Measurements from ENCODE around the gene SYNRG. TPM values are rescaled to one million over a fixed set of nuclear protein-coding genes. Genes with fewer than 3 reads are reported as not detected.

SYNRG gene
- total and polyA plus RNA-seq, 9 donors, result 10.9 to 40.0 (median 31.1) TPM

DNA sequence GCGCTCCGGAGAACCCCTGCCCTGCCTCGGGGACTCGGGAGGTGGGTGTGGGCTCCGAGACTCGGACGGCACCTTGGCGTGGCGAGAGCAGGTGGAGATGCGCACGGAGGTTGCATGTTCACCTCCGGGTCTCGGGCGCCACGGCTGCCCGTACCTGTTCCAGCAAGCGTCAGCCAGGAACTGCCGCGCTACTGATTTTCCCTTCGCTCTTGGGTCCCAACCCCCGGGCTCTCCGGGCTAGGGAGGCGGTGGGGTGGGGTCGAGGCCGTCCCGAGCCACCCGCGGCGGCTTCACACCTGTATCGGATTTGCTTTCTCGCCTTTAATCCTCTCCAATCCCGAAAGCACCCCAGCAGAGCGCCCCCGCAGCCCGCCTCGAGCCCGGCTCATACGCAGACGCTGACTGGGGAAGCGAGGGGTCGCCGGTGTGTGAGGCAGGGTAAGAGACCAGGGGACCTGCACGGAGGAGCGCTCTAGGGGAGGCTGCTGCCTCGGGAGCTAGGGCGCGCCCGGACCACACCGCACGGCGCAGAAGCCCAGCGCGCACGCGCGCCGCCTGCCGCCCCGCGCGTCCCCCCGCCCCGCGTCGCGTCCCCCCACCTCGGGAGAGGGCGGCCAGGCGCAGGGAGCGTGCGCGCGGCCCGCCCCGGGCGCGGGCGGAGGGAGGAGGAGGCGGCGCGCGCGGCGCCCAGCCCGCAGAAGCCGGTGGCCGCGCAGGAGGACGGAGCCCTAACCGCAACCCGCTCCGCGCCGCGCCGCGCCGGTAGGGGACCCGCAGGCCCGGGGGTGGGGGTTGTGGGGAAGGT lies 119.8 kb downstream of the SYNRG start, which contains the start of gene DUSP14:
TSS of gene DUSP14 (plus strand) at position 695 of the 805 bp plus-strand sequence. CDS start 22,382 bp downstream, outside the sequence.
- Histone ChIP-seq H3K27ac (peak within 1 kb of the TSS; percentile 82), H3K4me3 (peak within 1 kb of the TSS; percentile 60), H3K27me3 (no peaks in the 10 kb centered on the region), H3K4me1 (ENCODE audit: insufficient read depth) (peaks cover 1% of the 10 kb centered on the region), H3K9me3 (no peaks in the 10 kb centered on the region), H3K36me3 (no peaks in the 10 kb centered on the region)
- WGBS, 3 donors, result 0% methylated on average over 42 to 97 of the region's 100 CpGs
- peak; percentile 32 for TF ChIP-seq POLR2A (IDR thresholded peaks at IDR 0.05)
- TF ChIP-seq, protein P1, sequence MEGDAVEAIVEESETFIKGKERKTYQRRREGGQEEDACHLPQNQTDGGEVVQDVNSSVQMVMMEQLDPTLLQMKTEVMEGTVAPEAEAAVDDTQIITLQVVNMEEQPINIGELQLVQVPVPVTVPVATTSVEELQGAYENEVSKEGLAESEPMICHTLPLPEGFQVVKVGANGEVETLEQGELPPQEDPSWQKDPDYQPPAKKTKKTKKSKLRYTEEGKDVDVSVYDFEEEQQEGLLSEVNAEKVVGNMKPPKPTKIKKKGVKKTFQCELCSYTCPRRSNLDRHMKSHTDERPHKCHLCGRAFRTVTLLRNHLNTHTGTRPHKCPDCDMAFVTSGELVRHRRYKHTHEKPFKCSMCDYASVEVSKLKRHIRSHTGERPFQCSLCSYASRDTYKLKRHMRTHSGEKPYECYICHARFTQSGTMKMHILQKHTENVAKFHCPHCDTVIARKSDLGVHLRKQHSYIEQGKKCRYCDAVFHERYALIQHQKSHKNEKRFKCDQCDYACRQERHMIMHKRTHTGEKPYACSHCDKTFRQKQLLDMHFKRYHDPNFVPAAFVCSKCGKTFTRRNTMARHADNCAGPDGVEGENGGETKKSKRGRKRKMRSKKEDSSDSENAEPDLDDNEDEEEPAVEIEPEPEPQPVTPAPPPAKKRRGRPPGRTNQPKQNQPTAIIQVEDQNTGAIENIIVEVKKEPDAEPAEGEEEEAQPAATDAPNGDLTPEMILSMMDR (IDR thresholded peaks at IDR 0.05), result no peak
- TF ChIP-seq EP300 (IDR thresholded peaks at IDR 0.05), result no peak
- DNase-seq, result peak; percentile 80 to 89 (median 84)
- intact Hi-C loops (cut with DNase I), result no loop called here

DNA sequence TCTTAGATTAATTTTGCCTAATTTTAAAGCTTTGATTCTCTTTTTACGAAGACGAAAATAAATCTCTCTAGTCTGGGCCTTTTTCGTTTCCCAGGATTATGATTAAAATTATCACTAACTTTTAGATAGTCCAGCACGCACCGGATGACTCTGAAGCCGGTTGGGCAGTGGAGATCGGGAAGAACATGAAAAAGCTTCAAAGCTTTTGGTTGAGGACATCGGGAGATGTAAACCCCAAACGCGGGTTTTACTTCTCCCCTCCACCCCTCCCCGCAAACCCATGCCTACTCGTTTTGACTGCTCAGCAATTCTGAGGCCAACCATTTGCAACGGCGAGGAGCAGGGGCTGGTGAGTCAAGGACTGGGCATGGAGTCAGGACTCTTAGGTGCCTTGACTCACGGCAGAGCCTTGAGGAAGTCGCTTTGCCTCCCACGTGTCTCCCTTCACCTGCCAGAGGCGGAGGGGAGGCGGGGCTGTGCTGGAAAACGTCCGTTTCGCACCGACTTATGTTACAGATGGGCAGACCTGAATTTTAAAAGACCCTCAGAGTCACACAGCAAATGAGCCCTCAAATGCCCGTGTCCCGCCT lies 120.5 kb downstream of the SYNRG start:
- Histone ChIP-seq H3K27me3 (no peaks in the 10 kb centered on the region), H3K27ac (peak overlapping the region; percentile 1 to 82), H3K4me1 (ENCODE audit: insufficient read depth) (peaks cover 1% of the 10 kb centered on the region), H3K4me3 (peak overlapping the region; percentile 60), H3K9me3 (no peaks in the 10 kb centered on the region), H3K36me3 (no peaks in the 10 kb centered on the region)
- 0 to 1% (median 0%) methylated on average over 21 to 25 of the region's 25 CpGs for WGBS, 3 donors
- peak; percentile 78 to 86 (median 79) for DNase-seq
- TF ChIP-seq EP300 (IDR thresholded peaks at IDR 0.05) (no peak), POLR2A (IDR thresholded peaks at IDR 0.05) (no peak)
- TF ChIP-seq, protein P1 (IDR thresholded peaks at IDR 0.05), result no peak
- intact Hi-C loops (cut with DNase I), result no loop called here

DNA sequence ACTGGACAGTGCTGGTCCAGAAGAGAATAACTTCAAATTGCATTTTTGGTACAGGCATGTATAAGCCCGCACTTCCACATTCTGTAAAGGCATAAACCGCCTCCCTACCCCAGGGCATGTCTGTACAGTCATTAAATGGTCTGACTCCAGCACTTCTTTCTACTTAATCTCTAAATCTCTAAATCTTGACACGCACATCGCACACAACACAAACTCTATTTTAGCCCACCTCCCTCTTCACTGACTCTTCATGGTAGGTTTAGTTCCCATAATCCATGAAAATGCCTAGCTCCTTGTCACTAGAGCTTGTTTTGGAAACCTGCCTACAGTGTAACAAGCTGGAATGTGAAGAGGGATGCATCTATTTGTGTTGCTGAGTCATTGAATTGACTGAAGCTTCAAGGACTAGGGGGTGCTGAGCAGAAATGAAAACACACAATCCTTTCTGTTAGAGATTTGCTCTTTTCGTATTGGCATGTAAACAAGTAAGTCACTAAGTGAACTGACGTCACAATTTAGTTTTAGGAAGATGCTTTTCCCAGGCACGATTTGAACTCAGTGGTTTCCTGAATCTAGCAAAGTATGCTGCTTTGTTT lies 121.1 kb downstream of the SYNRG start:
- Histone ChIP-seq H3K4me1 (ENCODE audit: insufficient read depth) (peaks cover 4% of the 10 kb centered on the region), H3K27me3 (no peaks in the 10 kb centered on the region), H3K36me3 (no peaks in the 10 kb centered on the region), H3K9me3 (no peaks in the 10 kb centered on the region), H3K4me3 (peak overlapping the region; percentile 60), H3K27ac (peak overlapping the region in 1 of 2 donors; percentile 82)
- intact Hi-C loops (cut with DNase I), result no loop called here
- DNase-seq, result no peak
- TF ChIP-seq EP300 (IDR thresholded peaks at IDR 0.05) (no peak), POLR2A (IDR thresholded peaks at IDR 0.05) (no peak)
- 23 to 31% (median 26%) methylated on average over 7 of the region's 7 CpGs for WGBS, 3 donors

DNA sequence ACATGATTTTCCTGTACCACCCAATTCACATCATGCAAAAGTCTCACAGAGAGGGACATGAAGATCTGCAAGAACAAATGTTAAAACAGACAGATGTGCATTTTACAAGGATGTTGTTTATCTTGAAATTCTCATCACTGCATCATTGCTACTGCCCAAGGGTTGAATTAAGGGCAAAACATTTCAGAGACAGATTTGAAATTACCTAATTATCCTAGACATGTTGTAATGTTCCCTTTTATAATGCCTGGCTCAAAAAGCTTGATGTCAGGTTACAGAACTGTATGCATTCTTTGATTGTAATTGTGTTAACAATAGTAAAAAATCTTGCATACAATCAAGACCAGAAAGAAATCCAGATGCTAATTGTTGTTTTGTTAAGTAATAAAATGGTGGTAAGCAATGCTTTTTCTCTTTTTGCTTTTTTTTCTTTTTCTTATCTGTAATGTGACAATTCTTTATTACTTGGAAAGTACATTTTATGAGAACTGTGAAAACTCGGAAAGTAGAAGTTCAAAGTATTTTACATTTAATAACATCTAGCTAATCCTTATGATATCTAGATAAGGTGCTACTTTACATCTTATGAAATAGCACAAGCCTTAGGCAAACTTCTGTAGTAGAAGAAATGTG lies 123.2 kb downstream of the SYNRG start:
- Histone ChIP-seq H3K27ac (no peak overlapping the region), H3K27me3 (no peaks in the 10 kb centered on the region), H3K4me1 (ENCODE audit: insufficient read depth) (peaks cover 6% of the 10 kb centered on the region), H3K9me3 (no peaks in the 10 kb centered on the region), H3K36me3 (no peaks in the 10 kb centered on the region), H3K4me3 (no peak overlapping the region)
- intact Hi-C loops (cut with DNase I), result no loop called here
- WGBS, 3 donors, result 72 to 85% (median 81%) methylated on average over 1 of the region's 1 CpG
- TF ChIP-seq, protein P1 (IDR thresholded peaks at IDR 0.05), result no peak
- no peak for TF ChIP-seq EP300 (IDR thresholded peaks at IDR 0.05)
- no peak for TF ChIP-seq POLR2A (IDR thresholded peaks at IDR 0.05)
- DNase-seq, result no peak
